GM18511 (cell line): Measurements from ENCODE around the gene C6orf89.

Experiments used
- ATAC-seq: cut with Tn5 transposase; IDR thresholded peaks from one replicate; pipeline ENCODE4 v1.9.1; 2021; ENCODE audit warnings: mild to moderate bottlenecking, moderate library complexity; ENCODE audit not compliant: unreplicated experiment

Gene C6orf89

GRCh38 chr6:36885461-36886401, at the start of gene C6orf89:
C6orf89 (plus strand) TSS chr6:36885952; CDS start chr6:36899445, 13,493 bp downstream.
- ATAC-seq = peak; percentile 99

- no peak for ATAC-seq
These were observed 49.4 kb upstream of the C6orf89 start for GRCh38 chr6:36836111-36837021.

- no peak for ATAC-seq
These were observed 48.8 kb upstream of the C6orf89 start for GRCh38 chr6:36837022-36837339.

GRCh38 chr6:36837686-36838085, 48.1 kb upstream of the C6orf89 start:
- no peak for ATAC-seq

- ATAC-seq = no peak
These were observed 46.6 kb upstream of the C6orf89 start, which contains the start of gene CPNE5 for GRCh38 chr6:36838896-36839748. CPNE5 (minus strand) TSS chr6:36839444; CDS start chr6:36839377, 67 bp downstream.

GRCh38 chr6:36839749-36840431, 45.9 kb upstream of the C6orf89 start:
- no peak for ATAC-seq

- no peak for ATAC-seq
These were observed 45.0 kb upstream of the C6orf89 start for GRCh38 chr6:36840432-36841403.

GRCh38 chr6:36841756-36842155, 44.0 kb upstream of the C6orf89 start:
- ATAC-seq = no peak

GRCh38 chr6:36843170-36843569, 42.6 kb upstream of the C6orf89 start:
- ATAC-seq = no peak

GRCh38 chr6:36844232-36845170, 41.3 kb upstream of the C6orf89 start:
- ATAC-seq = no peak

- ATAC-seq = no peak
These were observed 40.5 kb upstream of the C6orf89 start for GRCh38 chr6:36845233-36845632.

GRCh38 chr6:36847152-36847551, 38.6 kb upstream of the C6orf89 start:
- ATAC-seq = no peak

- ATAC-seq = no peak
These were observed 37.8 kb upstream of the C6orf89 start for GRCh38 chr6:36847991-36848390.

- no peak for ATAC-seq
These were observed 36.9 kb upstream of the C6orf89 start for GRCh38 chr6:36848658-36849441.

- no peak for ATAC-seq
These were observed 35.7 kb upstream of the C6orf89 start for GRCh38 chr6:36850021-36850420.

- no peak for ATAC-seq
These were observed 34.6 kb upstream of the C6orf89 start for GRCh38 chr6:36851149-36851614.

- no peak for ATAC-seq
These were observed 34.1 kb upstream of the C6orf89 start for GRCh38 chr6:36851626-36852025.
